ENCODE measurements around the gene BLTP3A. TPM values are rescaled to one million over a fixed set of nuclear protein-coding genes. Genes with fewer than 3 reads are reported as not detected.

The BLTP3A gene
- total and polyA plus RNA-seq, 2 donors (not counting 1 experiment from before 2014, with no cell fraction given), result 4.1 to 11.3 TPM

DNA sequence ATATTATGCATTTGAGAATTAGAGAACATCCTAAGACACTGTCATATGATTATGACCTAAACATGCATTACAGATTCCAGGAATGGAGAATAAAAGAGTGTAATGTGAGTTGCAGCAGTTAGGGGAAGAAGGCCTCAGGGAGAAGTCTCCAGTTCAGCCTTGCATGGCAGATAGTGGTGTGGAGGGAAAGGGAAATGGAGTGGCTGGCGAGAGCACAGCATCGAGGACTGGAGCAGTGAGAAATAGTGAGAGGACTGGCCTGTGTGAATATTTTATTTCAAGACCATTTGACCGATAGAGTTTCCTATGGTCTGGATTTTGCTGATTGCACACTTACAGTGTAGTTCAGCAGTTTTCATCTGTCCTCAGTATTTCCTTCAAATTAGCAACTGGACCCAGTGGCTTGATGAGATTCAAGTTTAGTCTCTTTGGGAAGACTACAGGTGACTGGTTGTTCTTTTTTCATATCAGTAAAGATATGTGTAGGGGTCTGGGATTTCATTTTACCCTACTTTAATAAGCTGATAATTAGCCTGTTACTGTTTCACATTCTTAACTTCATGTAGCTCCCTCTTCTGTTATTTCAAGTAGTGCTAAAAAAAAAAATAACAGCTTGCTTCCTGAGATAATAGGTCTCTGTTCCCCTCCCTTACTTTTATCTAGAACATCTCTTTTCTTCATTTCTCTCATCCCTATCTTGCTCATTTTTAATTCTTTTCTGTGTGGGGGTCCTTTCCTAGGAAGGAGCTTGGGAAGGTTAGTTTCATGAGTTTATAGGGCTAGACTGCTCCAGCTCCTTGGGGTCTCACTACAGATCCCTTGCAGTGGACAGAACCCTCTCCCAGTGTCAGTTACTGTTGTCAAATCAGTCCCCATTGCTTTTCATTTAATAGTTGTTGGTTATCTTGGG lies 27.9 kb downstream of the BLTP3A start:
- no peak overlapping the region for H3K9ac ChIP-seq (ENCODE audit: low read length)
- Mint-ChIP-seq H3K27ac (no peak overlapping the region), H3K27me3 (no peaks in the 10 kb centered on the region), H3K4me1 (peaks cover 29% of the 10 kb centered on the region), H3K9me3 (ENCODE audit: insufficient read depth) (no peaks in the 10 kb centered on the region), H3K4me3 (no peak overlapping the region)
- H2AFZ ChIP-seq (ENCODE audit: insufficient read depth, low read depth, low read length, poor library complexity, severe bottlenecking), result no peak overlapping the region
- H3K9me3 ChIP-seq (ENCODE audit: control extremely low read depth in 1 of 3, control insufficient read depth in 2 of 3, insufficient read depth in 1 of 3, low read length in 2 of 3), result no peaks in the 10 kb centered on the region
- WGBS (ENCODE audit: insufficient coverage), result 26% methylated on average over 3 of the region's 3 CpGs
- H3K4me1 ChIP-seq (ENCODE audit: control insufficient read depth in 2 of 2, insufficient read depth in 2 of 2, low read length in 2 of 2), result peaks cover 4 to 8% of the 10 kb centered on the region in 2 donors
- peaks cover 14% of the 10 kb centered on the region for H3K79me2 ChIP-seq (ENCODE audit: control insufficient read depth, insufficient read depth, low read length)
- no peak for TF ChIP-seq EZH2 (IDR thresholded peaks at IDR 0.05; ENCODE audit: borderline replicate concordance, insufficient read depth, low read depth, low read length, poor library complexity, severe bottlenecking)
- no peak for TF ChIP-seq CTCF (IDR thresholded peaks at IDR 0.05)
- ATAC-seq (ENCODE audit: low read depth), result no peak
- no peak overlapping the region for H3K4me3 ChIP-seq (ENCODE audit: control extremely low read depth in 1 of 5, extremely low read depth in 1 of 5, insufficient read depth in 1 of 5, low read depth in 2 of 5, low read length in 4 of 5)
- intact Hi-C loops (cut with micrococcal nuclease), result no loop called here
- peak overlapping the region; percentile 7 for H3K4me2 ChIP-seq (replicated peaks; ENCODE audit: low read depth, low read length, poor library complexity, severe bottlenecking)
- POLR2A ChIA-PET, result interaction anchor here (0.6 kb wide), 1 partner anchor 159 kb away, joined by 3 read pairs; no protein-coding TSS in a partner anchor
- H3K27ac ChIP-seq (ENCODE audit: low read length in 2 of 2), result no peak overlapping the region
- peaks cover 3 to 11% of the 10 kb centered on the region in 2 experiments for H3K36me3 ChIP-seq (replicated peaks in 1 of 2; ENCODE audit: control extremely low read depth in 1 of 2, control insufficient read depth in 1 of 2, extremely low read depth in 1 of 2, insufficient read depth in 2 of 2, low read length in 1 of 2)
- peaks cover 5% of the 10 kb centered on the region for H4K20me1 ChIP-seq (ENCODE audit: control insufficient read depth, insufficient read depth, low read length, poor library complexity, severe bottlenecking)
- CTCF ChIA-PET, result no interaction called here
- H3K27me3 ChIP-seq (replicated peaks in 1 of 4; ENCODE audit: control extremely low read depth in 1 of 4, control insufficient read depth in 3 of 4, insufficient read depth in 4 of 4, low read length in 3 of 4), result no peaks in the 10 kb centered on the region
- no peak for DNase-seq

DNA sequence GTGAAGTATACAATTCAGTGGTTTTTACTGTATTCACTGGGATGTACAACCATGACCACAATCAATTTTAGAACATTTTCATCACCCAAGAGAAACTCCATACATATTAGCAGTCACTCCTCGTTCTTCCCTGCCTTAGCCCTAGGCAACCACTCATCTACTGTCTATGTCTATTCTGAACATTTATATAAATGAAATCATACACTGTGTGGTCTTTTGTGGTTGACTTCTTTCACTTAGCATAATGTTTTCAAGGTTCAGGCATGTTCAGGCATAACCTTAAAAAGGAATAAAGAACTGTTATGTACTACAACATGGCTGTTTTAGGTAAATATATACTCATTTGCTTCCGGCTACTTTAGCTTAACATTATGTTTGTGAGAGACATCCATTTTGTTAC lies 37.3 kb downstream of the BLTP3A start:
- H3K36me3 ChIP-seq (replicated peaks in 1 of 2; ENCODE audit: control extremely low read depth in 1 of 2, control insufficient read depth in 1 of 2, extremely low read depth in 1 of 2, insufficient read depth in 2 of 2, low read length in 1 of 2), result peaks cover 2 to 24% of the 10 kb centered on the region in 2 experiments
- H2AFZ ChIP-seq (ENCODE audit: insufficient read depth, low read depth, low read length, poor library complexity, severe bottlenecking), result no peak overlapping the region
- H3K79me2 ChIP-seq (ENCODE audit: control insufficient read depth, insufficient read depth, low read length), result no peaks in the 10 kb centered on the region
- H3K4me3 Mint-ChIP-seq, result no peak overlapping the region
- ChIA-PET CTCF (no interaction called here), POLR2A (no interaction called here)
- H4K20me1 ChIP-seq (ENCODE audit: control insufficient read depth, insufficient read depth, low read length, poor library complexity, severe bottlenecking), result no peaks in the 10 kb centered on the region
- DNase-seq (no peak), ATAC-seq (ENCODE audit: low read depth) (no peak)
- H3K9ac ChIP-seq (ENCODE audit: low read length), result no peak overlapping the region
- TF ChIP-seq EZH2 (IDR thresholded peaks at IDR 0.05; ENCODE audit: borderline replicate concordance, insufficient read depth, low read depth, low read length, poor library complexity, severe bottlenecking) (no peak), CTCF (IDR thresholded peaks at IDR 0.05) (no peak)
- intact Hi-C loops (cut with micrococcal nuclease), result no loop called here
- H3K27ac ChIP-seq (ENCODE audit: low read length in 2 of 2), result no peak overlapping the region
- H3K9me3 Mint-ChIP-seq (ENCODE audit: insufficient read depth), result no peaks in the 10 kb centered on the region
- H3K4me2 ChIP-seq (replicated peaks; ENCODE audit: low read depth, low read length, poor library complexity, severe bottlenecking), result no peak overlapping the region
- H3K27me3 ChIP-seq (replicated peaks in 1 of 4; ENCODE audit: control extremely low read depth in 1 of 4, control insufficient read depth in 3 of 4, insufficient read depth in 4 of 4, low read length in 3 of 4), result no peaks in the 10 kb centered on the region
- H3K27ac Mint-ChIP-seq, result no peak overlapping the region
- WGBS (ENCODE audit: insufficient coverage), result no CpG with 5 or more reads among the region's 2 CpGs
- no peaks in the 10 kb centered on the region for H3K4me1 Mint-ChIP-seq
- no peaks in the 10 kb centered on the region for H3K27me3 Mint-ChIP-seq
- H3K4me3 ChIP-seq (ENCODE audit: control extremely low read depth in 1 of 5, extremely low read depth in 1 of 5, insufficient read depth in 1 of 5, low read depth in 2 of 5, low read length in 4 of 5), result no peak overlapping the region
- H3K9me3 ChIP-seq (ENCODE audit: control extremely low read depth in 1 of 3, control insufficient read depth in 2 of 3, insufficient read depth in 1 of 3, low read length in 2 of 3), result no peaks in the 10 kb centered on the region
- H3K4me1 ChIP-seq (ENCODE audit: control insufficient read depth in 2 of 2, insufficient read depth in 2 of 2, low read length in 2 of 2), result no peaks in the 10 kb centered on the region
